Measurements from ENCODE around the gene TEX14. TPM values are rescaled to one million over a fixed set of nuclear protein-coding genes. Genes with fewer than 3 reads are reported as not detected.
A peak's percentile ranks its signal among the peaks of the same experiment; 100 is the strongest.

The TEX14 gene
- total RNA-seq, 1 experiment from 2014 or later: 0.89 TPM

GRCh38 chr17:58666858-58667267 is 25.0 kb downstream of the TEX14 start (continued):
- TF ChIP-seq, protein P1, sequence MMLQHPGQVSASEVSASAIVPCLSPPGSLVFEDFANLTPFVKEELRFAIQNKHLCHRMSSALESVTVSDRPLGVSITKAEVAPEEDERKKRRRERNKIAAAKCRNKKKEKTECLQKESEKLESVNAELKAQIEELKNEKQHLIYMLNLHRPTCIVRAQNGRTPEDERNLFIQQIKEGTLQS (IDR thresholded peaks at IDR 0.05): no peak
- no peak for TF ChIP-seq SP1 (IDR thresholded peaks at IDR 0.05; ENCODE audit: low read depth)

- H3K4me2 ChIP-seq (ENCODE audit: low read length): peak overlapping the region; percentile 81
- CTCF ChIA-PET: interaction anchor here (1.0 to 1.6 kb wide), 4 partner anchors 17 to 148 kb away, joined by 3 to 7 read pairs (median 4); no protein-coding TSS in a partner anchor
- intact Hi-C loops (cut with micrococcal nuclease): loop anchor here (1.0 kb wide), 1 partner anchor 13 kb away; no protein-coding TSS in a partner anchor
- no peak for TF ChIP-seq RAD21 (IDR thresholded peaks at IDR 0.05; ENCODE audit: low read depth)
- peak; percentile 94 for TF ChIP-seq POLR2AphosphoS5 (IDR thresholded peaks at IDR 0.05; ENCODE audit: low read depth, low read length)
- TF ChIP-seq, protein P1 (IDR thresholded peaks at IDR 0.05): no peak
- TF ChIP-seq ZFX (IDR thresholded peaks at IDR 0.05): no peak
- TF ChIP-seq EGR1 (IDR thresholded peaks at IDR 0.05; ENCODE audit: low read depth): no peak
- no peak for TF ChIP-seq FOSL1 (IDR thresholded peaks at IDR 0.05; ENCODE audit: low read depth)
- TF ChIP-seq EZH2phosphoT487 (IDR thresholded peaks at IDR 0.05; ENCODE audit: borderline replicate concordance): no peak
- no peak for TF ChIP-seq ZNF274 (IDR thresholded peaks at IDR 0.05; ENCODE audit: low read depth, low read length)
- TF ChIP-seq SIN3A (IDR thresholded peaks at IDR 0.05; ENCODE audit: low read depth): peak; percentile 44; the same call in 1 of the 2 replicates
- TF ChIP-seq POLR2A (IDR thresholded peaks at IDR 0.05; ENCODE audit: borderline replicate concordance, extremely low read depth, insufficient read depth, insufficient read length): peak; percentile 99
- TF ChIP-seq ELF1 (IDR thresholded peaks at IDR 0.05; ENCODE audit: borderline replicate concordance, low read depth): no peak
- TF ChIP-seq SP1 (IDR thresholded peaks at IDR 0.05; ENCODE audit: low read depth): 0 out of 2 replicates have a peak, but pooled peaks have one; percentile 22
- no peak for TF ChIP-seq CBX3 (IDR thresholded peaks at IDR 0.05; ENCODE audit: low read depth)
- TF ChIP-seq, protein P2, sequence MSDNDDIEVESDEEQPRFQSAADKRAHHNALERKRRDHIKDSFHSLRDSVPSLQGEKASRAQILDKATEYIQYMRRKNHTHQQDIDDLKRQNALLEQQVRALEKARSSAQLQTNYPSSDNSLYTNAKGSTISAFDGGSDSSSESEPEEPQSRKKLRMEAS (IDR thresholded peaks at IDR 0.05): no peak
- no peak; the same call in 1 of the 2 replicates for TF ChIP-seq JUND (IDR thresholded peaks at IDR 0.05)
- TF ChIP-seq, protein P3, sequence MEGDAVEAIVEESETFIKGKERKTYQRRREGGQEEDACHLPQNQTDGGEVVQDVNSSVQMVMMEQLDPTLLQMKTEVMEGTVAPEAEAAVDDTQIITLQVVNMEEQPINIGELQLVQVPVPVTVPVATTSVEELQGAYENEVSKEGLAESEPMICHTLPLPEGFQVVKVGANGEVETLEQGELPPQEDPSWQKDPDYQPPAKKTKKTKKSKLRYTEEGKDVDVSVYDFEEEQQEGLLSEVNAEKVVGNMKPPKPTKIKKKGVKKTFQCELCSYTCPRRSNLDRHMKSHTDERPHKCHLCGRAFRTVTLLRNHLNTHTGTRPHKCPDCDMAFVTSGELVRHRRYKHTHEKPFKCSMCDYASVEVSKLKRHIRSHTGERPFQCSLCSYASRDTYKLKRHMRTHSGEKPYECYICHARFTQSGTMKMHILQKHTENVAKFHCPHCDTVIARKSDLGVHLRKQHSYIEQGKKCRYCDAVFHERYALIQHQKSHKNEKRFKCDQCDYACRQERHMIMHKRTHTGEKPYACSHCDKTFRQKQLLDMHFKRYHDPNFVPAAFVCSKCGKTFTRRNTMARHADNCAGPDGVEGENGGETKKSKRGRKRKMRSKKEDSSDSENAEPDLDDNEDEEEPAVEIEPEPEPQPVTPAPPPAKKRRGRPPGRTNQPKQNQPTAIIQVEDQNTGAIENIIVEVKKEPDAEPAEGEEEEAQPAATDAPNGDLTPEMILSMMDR (IDR thresholded peaks at IDR 0.05 in 2 of 3, conservative IDR thresholded peaks at IDR 0.05 in 1 of 3; ENCODE audit: borderline replicate concordance in 1 of 3, insufficient read depth in 1 of 3, low read depth in 2 of 3, low read length in 2 of 3): no peak
- no peak for TF ChIP-seq YY1 (IDR thresholded peaks at IDR 0.05; ENCODE audit: extremely low read depth, insufficient replicate concordance, low read depth, low read length)
- no peak for TF ChIP-seq SRF (IDR thresholded peaks at IDR 0.05; ENCODE audit: low read depth)
Measured at GRCh38 chr17:58665946-58666857, 25.6 kb downstream of the TEX14 start.

More at GRCh38 chr17:58665946-58666857, 25.6 kb downstream of the TEX14 start:
- Histone ChIP-seq H3K4me3 (replicated peaks in 1 of 2; ENCODE audit: low read depth in 1 of 2, low read length in 2 of 2) (peak overlapping the region; percentile 26 to 46), H3K27me3 (ENCODE audit: insufficient read depth, low read length) (no peaks in the 10 kb centered on the region), H3K36me3 (ENCODE audit: control insufficient read depth in 1 of 2, insufficient read depth in 2 of 2, low read length in 2 of 2) (no peaks in the 10 kb centered on the region), H3K9me3 (ENCODE audit: control insufficient read depth in 1 of 2, insufficient read depth in 1 of 2, low read depth in 1 of 2, low read length in 2 of 2) (no peaks in the 10 kb centered on the region), H3K4me1 (ENCODE audit: control insufficient read depth in 1 of 2, insufficient read depth in 2 of 2, low read length in 2 of 2) (peaks cover 25 to 50% of the 10 kb centered on the region in 2 experiments; a peak in 3 of 4 replicates), H4K20me1 (ENCODE audit: insufficient read depth) (no peaks in the 10 kb centered on the region), H2AFZ (ENCODE audit: low read depth, low read length, poor library complexity, severe bottlenecking) (peak overlapping the region; percentile 90), H3K27ac (ENCODE audit: low read depth, low read length) (peak overlapping the region; percentile 67), H3K9ac (ENCODE audit: low read length) (peak overlapping the region; percentile 60), H3K79me2 (ENCODE audit: insufficient read depth, low read length) (no peaks in the 10 kb centered on the region), H3K9me2 (ENCODE audit: insufficient read depth) (no peaks in the 10 kb centered on the region)
- ChIA-PET POLR2A (interaction anchor here (0.6 to 9.9 kb wide), 9 partner anchors 8 to 148 kb away, joined by 3 to 162 read pairs (median 3); partner anchors contain the start of gene RAD51C), RAD21 (ENCODE audit: low non-redundant PET in 1 of 2, low total read pairs in 2 of 2, uncharacterized antibody in 2 of 2, unreplicated experiment in 2 of 2) (no interaction called here)
- ATAC-seq (peak; percentile 16), DNase-seq (ENCODE audit: low read depth, low spot score) (peak; percentile 69)
- TSS peak; percentile 100 for BruUV-seq (replicated peaks)
